Stimulated activated CD4-positive, alpha-beta T cell treated with anti-CD3 and anti-CD28 coated beads, Interleukin-12 subunit alpha, Interleukin-12 subunit beta, amount 100 ng/mL, for 4 hours (primary cell): ENCODE results near the gene TMEM147.

Experiments
- DNase-seq: peaks from one replicate; pipeline ENCODE4 v3.0.0-alpha.2; 2020

TMEM147 gene

GRCh38 chr19:35549174-35549788 is 3.9 kb downstream of the TMEM147 start:
- peak; percentile 35 for DNase-seq

GRCh38 chr19:35549879-35550523 is 4.6 kb downstream of the TMEM147 start:
- DNase-seq, result no peak

- no peak for DNase-seq
These were observed 5.8 kb downstream of the TMEM147 start for GRCh38 chr19:35551091-35551810.

GRCh38 chr19:35552534-35553384 is 7.3 kb downstream of the TMEM147 start:
- no peak for DNase-seq

GRCh38 chr19:35553385-35554000 is 8.1 kb downstream of the TMEM147 start:
- no peak for DNase-seq

- no peak for DNase-seq
These were observed 8.7 kb downstream of the TMEM147 start for GRCh38 chr19:35554076-35554475.

- no peak for DNase-seq
These were observed 10.0 kb downstream of the TMEM147 start for GRCh38 chr19:35555301-35556005.

- DNase-seq, result no peak
These were observed 10.7 kb downstream of the TMEM147 start for GRCh38 chr19:35556025-35556590.

GRCh38 chr19:35556846-35557538 is 11.6 kb downstream of the TMEM147 start:
- DNase-seq, result no peak

GRCh38 chr19:35557539-35558399 is 12.3 kb downstream of the TMEM147 start:
- DNase-seq, result peak; percentile 52

- DNase-seq, result no peak
These were observed 13.2 kb downstream of the TMEM147 start for GRCh38 chr19:35558400-35559280.

- no peak for DNase-seq
These were observed 13.8 kb downstream of the TMEM147 start for GRCh38 chr19:35559281-35559659.

GRCh38 chr19:35559781-35560180 is 14.4 kb downstream of the TMEM147 start:
- no peak for DNase-seq

- DNase-seq, result no peak
These were observed 14.8 kb downstream of the TMEM147 start for GRCh38 chr19:35560271-35560670.

- no peak for DNase-seq
These were observed 15.3 kb downstream of the TMEM147 start for GRCh38 chr19:35560677-35561076.

- DNase-seq, result no peak
These were observed 16.0 kb downstream of the TMEM147 start for GRCh38 chr19:35561436-35561835.

GRCh38 chr19:35562336-35562735 is 16.9 kb downstream of the TMEM147 start:
- DNase-seq, result no peak

- DNase-seq, result no peak
These were observed 17.4 kb downstream of the TMEM147 start for GRCh38 chr19:35562776-35563175.

- DNase-seq, result no peak
These were observed 17.9 kb downstream of the TMEM147 start, which contains the start of gene ATP4A for GRCh38 chr19:35563207-35563829. ATP4A (minus strand) TSS chr19:35563658; CDS start chr19:35563629, 29 bp downstream.
